Measurements from ENCODE around the gene SZT2. TPM values are rescaled to one million over a fixed set of nuclear protein-coding genes. Genes with fewer than 3 reads are reported as not detected.

SZT2 gene
- total RNA-seq, 3 donors from 2014 or later (not counting 1 experiment from before 2014, with no cell fraction given) = 103 to 128 (median 123) TPM

GRCh38 chr1:43451701-43452532 lies 62.2 kb downstream of the SZT2 start:
- Mint-ChIP-seq H3K27me3 (ENCODE audit: low read depth in 2 of 2) (peaks cover 10 to 18% of the 10 kb centered on the region in 2 donors), H3K4me1 (peaks cover 20 to 21% of the 10 kb centered on the region in 2 donors), H3K27ac (peak overlapping the region; percentile 66 to 74), H3K9me3 (no peaks in the 10 kb centered on the region), H3K4me3 (peak overlapping the region; percentile 90), H3K36me3 (peaks cover 8% of the 10 kb centered on the region)
- no peak for DNase-seq
- Histone ChIP-seq H3K27me3 (ENCODE audit: control insufficient read depth, insufficient read depth, low read length) (no peaks in the 10 kb centered on the region), H3K9me3 (ENCODE audit: control insufficient read depth, insufficient read depth, low read length) (no peaks in the 10 kb centered on the region), H3K4me3 (ENCODE audit: low read length) (no peak overlapping the region), H3K4me1 (ENCODE audit: control insufficient read depth, insufficient read depth, low read length) (peaks cover 13% of the 10 kb centered on the region), H3K27ac (ENCODE audit: low read length) (no peak overlapping the region), H3K36me3 (ENCODE audit: control insufficient read depth, insufficient read depth, low read length) (peaks cover 33% of the 10 kb centered on the region)
- ATAC-seq = no peak
- intact Hi-C loops (cut with micrococcal nuclease) = no loop called here
- no peak for TF ChIP-seq CTCF (IDR thresholded peaks at IDR 0.05)
- WGBS (ENCODE audit: insufficient coverage) = 95% methylated on average over 17 of the region's 22 CpGs

- Mint-ChIP-seq H3K9me3 (no peaks in the 10 kb centered on the region), H3K27me3 (ENCODE audit: low read depth in 2 of 2) (peaks cover 16 to 25% of the 10 kb centered on the region in 2 donors), H3K4me3 (peak overlapping the region; percentile 90), H3K4me1 (peaks cover 20 to 21% of the 10 kb centered on the region in 2 donors), H3K36me3 (peaks cover 8% of the 10 kb centered on the region), H3K27ac (peak overlapping the region; percentile 66 to 74)
- DNase-seq (peak in 1 of 2 donors; percentile 41), ATAC-seq (peak in 1 of 3 donors; percentile 19)
- 42% methylated on average over 10 of the region's 10 CpGs for WGBS (ENCODE audit: insufficient coverage)
- peaks cover 13% of the 10 kb centered on the region for H3K4me1 ChIP-seq (ENCODE audit: control insufficient read depth, insufficient read depth, low read length)
- peak overlapping the region; percentile 44 for H3K27ac ChIP-seq (ENCODE audit: low read length)
- H3K27me3 ChIP-seq (ENCODE audit: control insufficient read depth, insufficient read depth, low read length) = no peaks in the 10 kb centered on the region
- H3K36me3 ChIP-seq (ENCODE audit: control insufficient read depth, insufficient read depth, low read length) = peaks cover 23% of the 10 kb centered on the region
- intact Hi-C loops (cut with micrococcal nuclease) = no loop called here
- peak overlapping the region; percentile 15 for H3K4me3 ChIP-seq (ENCODE audit: low read length)
- no peaks in the 10 kb centered on the region for H3K9me3 ChIP-seq (ENCODE audit: control insufficient read depth, insufficient read depth, low read length)
- no peak for TF ChIP-seq CTCF (IDR thresholded peaks at IDR 0.05)
Observed at GRCh38 chr1:43452789-43453441, 63.2 kb downstream of the SZT2 start.

GRCh38 chr1:43453442-43454269 lies 64.0 kb downstream of the SZT2 start, which contains the start of gene HYI:
Gene HYI, minus strand, starts transcription at chr1:43453931. Its CDS starts 138 bp downstream, at chr1:43453793.
- intact Hi-C loops (cut with micrococcal nuclease) = no loop called here
- peak within 1 kb of the TSS; percentile 44 for H3K27ac ChIP-seq (ENCODE audit: low read length)
- ATAC-seq = peak; percentile 72 to 77 (median 76)
- DNase-seq = peak; percentile 35 to 80
- H3K36me3 ChIP-seq (ENCODE audit: control insufficient read depth, insufficient read depth, low read length) = peaks cover 17% of the 10 kb centered on the region
- Mint-ChIP-seq H3K4me1 (peaks cover 20 to 21% of the 10 kb centered on the region in 2 donors), H3K27me3 (ENCODE audit: low read depth in 2 of 2) (peaks cover 23 to 33% of the 10 kb centered on the region in 2 donors), H3K36me3 (peaks cover 8% of the 10 kb centered on the region), H3K27ac (peak within 1 kb of the TSS; percentile 68 to 74), H3K9me3 (no peaks in the 10 kb centered on the region), H3K4me3 (peak within 1 kb of the TSS; percentile 93)
- H3K27me3 ChIP-seq (ENCODE audit: control insufficient read depth, insufficient read depth, low read length) = no peaks in the 10 kb centered on the region
- no peaks in the 10 kb centered on the region for H3K9me3 ChIP-seq (ENCODE audit: control insufficient read depth, insufficient read depth, low read length)
- no peak for TF ChIP-seq CTCF (IDR thresholded peaks at IDR 0.05)
- H3K4me1 ChIP-seq (ENCODE audit: control insufficient read depth, insufficient read depth, low read length) = peaks cover 13% of the 10 kb centered on the region
- WGBS (ENCODE audit: insufficient coverage) = under 1% methylated on average over 87 of the region's 87 CpGs
- H3K4me3 ChIP-seq (ENCODE audit: low read length) = peak within 1 kb of the TSS; percentile 71
